GM21786 (cell line): Measurements from ENCODE around the gene PHF21B.
"Not testable (repeated sequence)": the region's sequence is repeated elsewhere in the genome, so short reads cannot be mapped to it uniquely, and the experiment has no call there.

ENCODE experiments used
- ATAC-seq: cut with Tn5 transposase; IDR thresholded peaks from one replicate; pipeline ENCODE4 v1.9.1; 2021; ENCODE audit not compliant: unreplicated experiment

The PHF21B gene

GRCh38 chr22:44936201-44936600 lies 73.6 kb downstream of the PHF21B start:
- ATAC-seq: no peak

DNA sequence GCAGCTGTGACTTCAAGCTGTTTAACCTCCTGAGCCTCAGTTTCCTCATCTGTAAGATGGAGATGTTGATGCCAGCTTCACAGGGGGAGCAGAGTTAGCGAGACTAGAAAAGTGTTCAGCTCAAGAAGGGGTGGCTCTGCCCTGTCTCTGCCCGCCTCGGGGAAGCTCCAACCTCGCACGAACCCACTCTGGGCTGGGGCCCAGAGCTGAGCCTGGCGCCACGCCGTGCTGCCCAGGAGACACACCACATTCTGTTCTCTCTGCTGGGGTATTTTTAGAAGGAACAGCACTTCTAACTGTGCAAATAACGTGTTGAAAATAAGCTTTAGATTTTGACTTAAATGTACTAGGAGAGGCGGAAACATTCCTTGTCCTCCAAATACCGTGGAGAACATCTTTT lies 74.1 kb downstream of the PHF21B start:
- ATAC-seq: no peak

DNA sequence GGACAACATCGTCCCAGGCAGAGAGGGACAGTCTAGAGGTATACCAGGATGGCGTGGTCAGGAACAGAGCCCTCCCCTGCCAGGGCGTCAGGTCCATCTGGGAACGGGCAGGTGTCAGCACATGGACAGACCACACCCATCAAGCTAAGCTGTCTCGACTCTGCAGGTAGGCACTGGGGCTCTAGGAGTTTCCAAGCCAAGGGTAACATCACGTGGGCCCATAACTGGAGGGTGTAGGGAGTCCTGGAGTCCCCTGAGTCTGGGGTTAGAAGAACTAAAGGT lies 75.4 kb downstream of the PHF21B start:
- no peak for ATAC-seq

- no peak for ATAC-seq
Observed at GRCh38 chr22:44933666-44934453, 75.9 kb downstream of the PHF21B start.

- ATAC-seq: no peak
Observed at GRCh38 chr22:44932493-44932892, 77.3 kb downstream of the PHF21B start.

- no peak for ATAC-seq
Observed at GRCh38 chr22:44931766-44932165, 78.0 kb downstream of the PHF21B start.

DNA sequence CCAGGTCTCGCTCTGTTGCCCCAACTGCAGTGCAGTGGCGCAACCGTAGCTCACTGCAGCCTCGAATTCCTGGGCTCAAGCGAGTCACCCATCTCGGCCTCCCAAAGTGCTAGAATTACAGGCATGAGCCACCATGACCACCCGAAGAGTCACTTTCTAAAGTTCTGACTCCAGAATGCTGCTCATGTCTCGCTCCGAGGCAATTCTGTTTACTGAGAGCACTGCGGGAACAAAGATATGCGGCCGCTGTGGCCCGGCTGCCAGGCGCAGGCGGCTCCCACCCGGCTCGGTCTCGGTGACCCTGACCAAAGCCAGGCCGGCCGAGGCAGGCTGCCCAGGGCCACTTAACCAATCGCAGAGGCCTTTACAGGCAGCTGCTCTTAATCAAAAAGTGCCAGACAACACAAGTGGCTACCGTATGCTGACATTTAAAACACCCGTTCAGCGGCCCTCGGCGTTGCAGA lies 78.7 kb downstream of the PHF21B start:
- ATAC-seq: no peak

- ATAC-seq: no peak
Observed at GRCh38 chr22:44930711-44931035, 79.1 kb downstream of the PHF21B start.

DNA sequence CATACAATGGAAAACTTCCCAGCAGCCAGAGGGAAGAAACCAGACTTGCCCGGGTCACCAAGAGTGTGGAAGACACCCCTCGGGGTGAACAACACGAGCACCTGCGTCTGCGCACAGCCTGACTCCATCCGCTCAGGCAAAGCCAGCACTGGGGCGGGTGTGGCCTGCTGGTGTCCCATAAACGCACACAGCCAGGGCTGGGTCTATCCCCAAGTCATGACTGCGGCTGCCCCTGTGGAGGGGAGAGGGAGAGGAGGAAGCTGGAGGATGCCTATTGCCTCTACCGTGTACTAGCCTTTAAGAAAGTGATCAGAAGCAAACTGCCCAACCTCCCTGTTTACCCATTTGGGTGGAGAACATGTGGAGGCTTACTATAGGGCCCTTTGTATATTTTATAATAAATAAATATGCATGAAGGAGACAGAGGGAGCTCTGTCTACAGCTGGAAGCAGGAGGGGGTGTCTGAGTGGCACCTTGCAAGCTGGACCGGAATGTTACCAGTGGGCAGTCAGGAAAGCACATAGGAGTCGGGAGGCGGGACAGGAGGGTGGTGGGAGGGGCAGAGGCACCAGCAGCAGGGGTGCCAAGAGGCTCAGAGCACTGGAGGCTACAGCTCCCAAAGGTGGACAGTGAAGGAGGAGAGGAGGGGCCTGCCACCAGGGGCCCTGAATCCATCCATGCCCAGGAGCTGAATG lies 79.6 kb downstream of the PHF21B start:
- ATAC-seq: no peak

- ATAC-seq: no peak
Observed at GRCh38 chr22:44929359-44930015, 80.3 kb downstream of the PHF21B start.

DNA sequence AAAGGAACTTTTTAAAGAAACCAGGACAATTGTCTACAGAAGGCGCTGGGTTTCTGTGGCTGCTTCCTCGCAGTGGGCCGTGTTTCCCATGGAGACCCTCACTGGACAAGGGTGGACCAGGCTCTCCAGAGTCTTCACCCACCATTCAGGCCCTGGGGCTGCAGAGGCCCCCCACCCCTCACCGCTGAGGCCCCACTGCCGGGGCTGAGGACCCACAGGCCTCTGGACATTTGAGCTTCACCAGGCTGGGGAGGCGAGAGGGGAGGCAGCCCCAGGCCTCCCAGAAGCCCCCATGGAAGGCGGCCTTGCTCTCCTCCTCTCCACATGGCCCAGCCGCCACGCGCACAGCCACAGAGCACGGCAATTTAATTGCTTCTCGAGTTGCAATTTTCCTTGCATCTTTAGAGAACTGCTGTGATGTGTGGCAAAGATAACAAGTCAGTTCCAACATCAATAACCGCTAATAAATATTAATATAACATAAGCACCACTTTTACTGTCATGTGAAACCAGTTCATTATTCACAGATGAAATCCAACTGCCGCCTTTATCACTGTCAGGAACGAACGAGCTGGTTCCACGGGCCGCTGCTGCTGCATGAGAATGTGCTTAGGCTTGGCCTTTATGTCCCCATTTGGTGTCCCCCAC lies 81.0 kb downstream of the PHF21B start:
- ATAC-seq: no peak

DNA sequence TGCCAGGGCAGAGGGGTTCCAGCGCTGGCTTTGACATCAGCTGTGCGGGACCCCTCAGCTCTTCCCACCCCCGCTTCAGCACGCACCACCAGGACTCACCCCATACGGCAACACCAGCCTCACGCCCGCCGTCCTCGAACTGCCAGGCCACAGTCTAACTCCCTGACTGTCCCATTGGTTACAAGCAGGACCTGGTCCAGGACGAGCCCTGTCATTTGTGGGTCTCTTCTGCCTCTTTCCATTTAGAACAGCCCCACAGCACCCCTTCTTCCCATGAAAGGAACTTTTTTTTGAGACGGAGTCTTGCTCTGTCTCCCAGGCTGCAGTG lies 81.7 kb downstream of the PHF21B start:
- ATAC-seq: no peak

DNA sequence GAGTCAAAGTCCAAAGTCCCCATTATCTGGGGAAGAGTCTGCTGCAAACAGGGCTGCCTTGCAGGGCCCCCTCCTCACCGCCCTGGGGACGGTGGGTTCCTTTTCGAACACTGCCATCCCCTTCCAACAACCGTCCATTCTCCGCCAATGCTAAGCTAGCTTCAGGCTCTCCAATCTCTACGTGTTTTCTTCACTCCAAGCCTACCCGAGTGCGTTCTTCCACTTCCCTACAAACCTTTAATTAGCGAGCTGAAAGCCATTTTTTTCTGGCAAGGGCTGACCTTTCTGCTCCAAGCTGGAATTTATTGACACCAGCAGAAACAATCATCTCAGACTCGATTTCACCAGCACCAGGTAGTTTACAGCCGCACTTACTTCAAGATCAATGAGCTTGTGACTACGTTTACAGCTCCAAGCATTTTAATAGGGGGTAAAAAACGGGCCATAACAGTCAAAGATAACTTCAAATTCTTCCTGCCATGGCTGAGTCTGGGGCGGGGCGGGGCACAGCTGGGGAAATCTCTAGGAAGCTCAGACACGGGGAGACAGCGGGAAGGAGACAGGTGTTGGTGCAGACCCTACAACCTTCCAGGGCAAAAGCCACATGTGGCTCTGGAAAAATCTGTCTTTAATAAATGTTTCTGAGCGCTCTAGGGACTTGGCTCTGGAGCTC lies 82.2 kb downstream of the PHF21B start:
- ATAC-seq: no peak

DNA sequence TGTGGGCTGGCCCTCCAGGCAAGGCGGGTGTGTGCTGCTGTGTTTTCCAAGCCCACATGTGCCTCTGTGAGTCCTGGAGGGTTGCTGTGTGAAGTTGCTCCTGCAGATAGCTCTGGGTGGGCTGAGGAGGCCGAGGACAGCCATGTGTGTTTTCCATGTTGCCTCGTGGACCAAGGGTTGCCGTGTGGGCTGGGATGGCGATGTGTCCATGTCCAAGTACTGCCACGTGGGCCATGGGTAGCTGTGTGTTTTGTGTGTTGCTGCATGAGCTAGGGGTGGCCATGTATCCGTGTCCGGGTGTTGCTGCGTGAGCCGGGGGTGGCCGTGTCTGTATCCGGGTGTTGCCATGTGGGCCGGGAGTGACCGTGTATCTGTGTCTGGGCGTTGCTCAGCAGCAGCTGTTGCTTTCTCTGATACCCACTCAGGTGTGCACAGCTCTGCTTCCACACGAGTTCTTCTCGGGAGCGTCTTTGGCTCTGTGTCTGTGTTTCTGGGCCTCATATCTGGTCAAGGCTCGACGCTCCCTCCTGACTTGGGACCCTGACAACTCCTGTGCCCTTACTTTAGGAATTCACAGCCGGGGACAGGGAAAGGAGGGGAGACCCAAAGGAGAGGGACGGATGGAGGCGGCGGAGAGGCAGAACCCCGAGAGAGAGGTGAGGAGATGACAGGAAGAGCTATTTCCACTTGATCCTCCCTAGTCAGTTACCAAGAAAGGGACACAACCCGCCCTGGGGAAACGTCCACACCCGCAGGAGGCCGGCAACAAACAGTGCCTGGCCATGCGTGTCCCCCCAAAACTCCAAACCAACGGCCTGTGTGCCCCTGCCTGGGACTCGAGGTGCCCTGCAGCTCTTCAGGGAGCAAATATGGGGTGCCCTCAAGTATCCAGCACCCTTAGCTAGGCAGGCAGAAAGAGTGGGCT lies 83.1 kb downstream of the PHF21B start:
- ATAC-seq: no peak

- no peak for ATAC-seq
Observed at GRCh38 chr22:44926124-44926475, 83.7 kb downstream of the PHF21B start.

GRCh38 chr22:44925465-44926123 lies 84.2 kb downstream of the PHF21B start:
- no peak for ATAC-seq

- no peak for ATAC-seq
Observed at GRCh38 chr22:44924710-44925109, 85.1 kb downstream of the PHF21B start.

DNA sequence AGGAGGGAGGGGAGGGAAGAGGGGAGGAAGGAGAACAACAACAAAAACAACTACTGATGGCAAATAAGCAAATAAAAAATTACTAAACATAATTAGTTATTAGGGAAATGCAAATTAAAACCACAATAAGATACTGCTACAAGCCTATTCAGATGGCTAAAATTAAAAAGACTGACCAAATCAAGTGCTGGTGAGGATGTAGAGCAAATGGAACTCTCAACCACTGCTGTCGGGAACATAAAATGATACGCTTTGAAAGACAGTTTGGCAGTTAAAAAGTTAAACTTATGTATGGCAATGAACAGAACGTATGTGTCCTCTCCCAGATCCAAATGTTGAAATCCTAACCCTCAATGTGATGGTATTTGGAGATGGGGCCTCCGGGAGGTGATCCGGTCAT lies 85.7 kb downstream of the PHF21B start:
- ATAC-seq: no peak

DNA sequence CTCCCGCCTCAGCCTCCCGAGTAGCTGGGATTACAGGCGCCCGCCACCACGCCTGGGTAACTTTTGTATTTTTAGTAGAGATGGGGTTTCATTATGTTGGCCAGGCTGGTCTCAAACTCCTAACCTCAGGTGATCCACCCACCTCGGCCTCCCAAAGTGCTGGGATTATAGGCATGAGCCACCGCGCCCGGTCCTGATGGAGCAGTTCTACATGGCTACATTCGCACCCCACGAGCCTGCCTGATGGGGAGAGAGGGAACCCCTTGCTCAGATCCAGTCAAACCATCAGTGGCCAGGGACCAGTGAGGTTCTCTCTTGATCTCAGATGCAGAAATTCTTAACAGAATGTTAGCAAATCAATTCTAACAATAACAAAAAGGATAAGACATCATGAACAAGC lies 88.0 kb downstream of the PHF21B start:
- not testable (repeated sequence) for ATAC-seq

DNA sequence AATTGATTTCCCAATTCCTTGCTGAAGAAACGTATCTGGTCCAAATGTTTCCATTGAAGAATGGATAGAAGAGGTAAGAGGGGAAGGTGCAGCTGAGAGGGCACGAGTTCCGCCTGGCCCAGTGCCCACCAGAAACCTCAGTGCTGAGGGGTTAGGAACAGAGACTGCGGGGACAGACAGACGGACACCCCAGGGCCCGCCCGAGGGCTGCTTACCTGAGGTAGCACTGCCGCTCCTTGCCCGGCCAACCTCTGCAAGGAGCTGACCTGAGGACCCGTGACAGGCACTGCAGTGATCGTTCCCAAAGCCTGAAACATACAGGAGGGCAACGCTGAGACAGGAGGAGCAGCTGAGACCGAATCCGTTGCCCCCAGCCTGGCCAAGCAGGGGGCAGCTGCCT lies 89.6 kb downstream of the PHF21B start:
- no peak for ATAC-seq
